K562 (cell line): Measurements from ENCODE around the gene GTPBP2. TPM values are rescaled to one million over a fixed set of nuclear protein-coding genes. Genes with fewer than 3 reads are reported as not detected.

ENCODE experiments used
- BCL6 ChIP-seq: fragments of 250-450 bp; sonication (Bioruptor Pico); IDR thresholded peaks from 2 replicates; pipeline ENCODE4 v1.4.0; 2020
- CEBPG ChIP-seq, 3 experiments: fragments of 200-800 bp in 1 of 3; sonication (Bioruptor generic) in 1 of 3; sonication (generic) in 1 of 3; formaldehyde crosslinking in 1 of 3; IDR thresholded peaks in 2 of 3; conservative IDR thresholded peaks in 1 of 3; 2 replicates each; pipeline versions ENCODE4 v1.6.1 to v1.8.0; 2016 to 2022; ENCODE audit warnings: missing compliant biosample characterization in 2 of 3, missing genetic modification characterization in 2 of 3, mild to moderate bottlenecking in 1 of 3, missing genetic modification reagents in 1 of 3
- EP400 ChIP-seq: fragments of 450-650 bp; IDR thresholded peaks from 2 replicates; pipeline ENCODE4 v1.6.1; 2017; ENCODE audit warnings: antibody characterized with exemption, mild to moderate bottlenecking, moderate library complexity
- GMEB1 ChIP-seq: fragments of 250-450 bp; sonication (Bioruptor Pico); IDR thresholded peaks from 2 replicates; pipeline ENCODE4 v1.4.0; 2020; ENCODE audit warnings: mild to moderate bottlenecking
- HCFC1 ChIP-seq: IDR thresholded peaks from 2 replicates; pipeline ENCODE4 v1.6.1; 2012; ENCODE audit warnings: low read depth, low read length, improper control_type of control experiment
- NBN ChIP-seq: fragments of 450-650 bp; IDR thresholded peaks from 2 replicates; pipeline ENCODE4 v1.6.1; 2016; ENCODE audit warnings: low read depth, mild to moderate bottlenecking
- NFE2 ChIP-seq: IDR thresholded peaks from 2 replicates; pipeline ENCODE4 v1.6.1; 2014; ENCODE audit warnings: antibody characterized with exemption, low read depth
- NFRKB ChIP-seq: fragments of 450-650 bp; IDR thresholded peaks from 2 replicates; pipeline ENCODE4 v1.6.1; 2016; ENCODE audit warnings: low read depth
- PYGO2 ChIP-seq: fragments of 450-650 bp; IDR thresholded peaks from 2 replicates; pipeline ENCODE4 v1.6.1; 2016; ENCODE audit warnings: mild to moderate bottlenecking, missing genetic modification characterization, moderate library complexity, missing compliant biosample characterization
- RBM25 ChIP-seq: fragments of 200-400 bp; formaldehyde crosslinking; IDR thresholded peaks from 2 replicates; pipeline ENCODE4 v1.6.1; 2018; ENCODE audit warnings: low read length, low read depth, moderate library complexity; ENCODE audit not compliant: severe bottlenecking
- SPI1 ChIP-seq: IDR thresholded peaks from 2 replicates; pipeline ENCODE4 v1.6.1; 2011; ENCODE audit warnings: low read depth, low read length, control low read depth, borderline replicate concordance
- SREBF1 ChIP-seq: fragments of 150-350 bp; IDR thresholded peaks from 2 replicates; pipeline ENCODE4 v1.6.1; 2014; ENCODE audit warnings: antibody characterized with exemption, low read depth, low read length, borderline replicate concordance
- STAG1 ChIP-seq: sonication (generic); formaldehyde crosslinking; IDR thresholded peaks from 2 replicates; pipeline ENCODE4 v1.5.0; 2020; ENCODE audit warnings: missing genetic modification reagents, borderline replicate concordance
- TBL1XR1 ChIP-seq, 2 experiments: IDR thresholded peaks; 2 replicates each; pipeline ENCODE4 v1.6.1; 2012; ENCODE audit warnings: improper control_type of control experiment in 2 of 2, low read length in 2 of 2, mild to moderate bottlenecking in 1 of 2
- TOE1 ChIP-seq, 2 experiments: fragments of 450-650 bp in 1 of 2; sonication (generic) in 1 of 2; formaldehyde crosslinking in 1 of 2; IDR thresholded peaks; 2 replicates each; pipeline versions ENCODE4 v1.7.1 to v1.8.0; 2016 to 2022; ENCODE audit warnings: borderline replicate concordance in 2 of 2, mild to moderate bottlenecking in 2 of 2, antibody characterized with exemption in 1 of 2, inconsistent platforms in 1 of 2, low read depth in 1 of 2, missing genetic modification reagents in 1 of 2, moderate library complexity in 1 of 2
- ZBTB9 ChIP-seq: fragments of 450-650 bp; formaldehyde crosslinking; IDR thresholded peaks from 2 replicates; pipeline ENCODE4 v1.4.0; 2020; ENCODE audit warnings: mild to moderate bottlenecking, moderate library complexity
- ZKSCAN8 ChIP-seq: fragments of 200-800 bp; sonication (Bioruptor generic); IDR thresholded peaks from 2 replicates; pipeline ENCODE4 v1.6.1; 2016; ENCODE audit warnings: missing genetic modification characterization, missing compliant biosample characterization
- ZNF12 ChIP-seq: sonication (generic); formaldehyde crosslinking; IDR thresholded peaks from 2 replicates; pipeline ENCODE4 v1.4.0; 2020; ENCODE audit warnings: mild to moderate bottlenecking, missing genetic modification reagents
- polyA plus RNA-seq, 8 experiments: library from polyadenylated mRNA; depleted of rRNA in 4 of 8; stranded (reverse) in 5 of 8; unstranded in 3 of 8; fragments of >200 nt; fragmentation: Nextera tagmentation in 2 of 8; fragmentation: Illumina TruSeq in 1 of 8; extraction: Ambion mirVana in 2 of 8; extraction: Trizol in 1 of 8; gene quantifications; 2 replicates each; pipeline versions ENCODE4 v1.2.1 to v1.2.3, GENCODE V29; 2011 to 2014; ENCODE audit warnings: inconsistent platforms in 1 of 8, missing spikeins in 1 of 8
- total RNA-seq, 7 experiments: library from RNA; depleted of rRNA in 6 of 7; stranded (reverse); fragments of >200 nt in 6 of 7; fragmentation: Illumina TruSeq in 2 of 7; extraction: Trizol in 2 of 7; gene quantifications; 2 replicates each; pipeline versions ENCODE4 v1.2.1 to v1.2.3, GENCODE V29; 2011 to 2021; ENCODE audit warnings: low replicate concordance in 1 of 7
- TF ChIP-seq, protein P1 (sequence below): sonication (generic); formaldehyde crosslinking; IDR thresholded peaks from 2 replicates; pipeline ENCODE4 v1.8.1; 2023; ENCODE audit warnings: mild to moderate bottlenecking, missing genetic modification reagents
- TF ChIP-seq, protein P2 (sequence below): fragments of 450-650 bp; formaldehyde crosslinking; IDR thresholded peaks from 2 replicates; pipeline ENCODE4 v1.4.0; 2020; ENCODE audit warnings: mild to moderate bottlenecking

GTPBP2 gene
- total and polyA plus RNA-seq, 9 of the 15 experiments (the other 6 are each of a cell fraction or from before 2014, with no cell fraction given): 48.4 to 196 (median 111) TPM

DNA sequence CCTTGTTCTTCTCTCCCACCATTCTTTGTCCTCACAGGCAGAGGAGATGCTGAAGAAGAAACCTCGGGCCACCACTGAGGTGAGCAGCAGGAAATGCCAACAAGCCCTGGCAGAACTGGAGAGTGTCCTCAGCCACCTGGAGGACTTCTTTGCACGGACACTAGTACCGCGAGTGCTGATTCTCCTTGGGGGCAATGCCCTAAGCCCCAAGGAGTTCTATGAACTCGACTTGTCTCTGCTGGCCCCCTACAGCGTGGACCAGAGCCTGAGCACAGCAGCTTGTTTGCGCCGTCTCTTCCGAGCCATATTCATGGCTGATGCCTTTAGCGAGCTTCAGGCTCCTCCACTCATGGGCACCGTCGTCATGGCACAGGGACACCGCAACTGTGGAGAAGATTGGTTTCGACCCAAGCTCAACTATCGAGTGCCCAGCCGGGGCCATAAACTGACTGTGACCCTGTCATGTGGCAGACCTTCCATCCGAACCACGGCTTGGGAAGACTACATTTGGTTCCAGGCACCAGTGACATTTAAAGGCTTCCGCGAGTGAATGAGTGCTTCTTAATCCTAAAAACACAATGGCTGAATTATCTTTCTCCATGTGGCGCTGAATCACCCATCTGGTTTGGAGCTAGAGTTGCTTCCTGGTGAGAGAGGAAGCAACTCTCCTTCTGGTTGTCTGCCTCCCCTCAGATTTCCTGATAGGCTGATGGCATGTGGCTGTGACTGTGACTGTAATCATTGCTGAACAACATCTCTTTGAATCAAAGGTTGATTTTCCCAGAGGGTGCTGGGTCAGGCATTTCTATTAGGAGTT is 11.1 kb upstream of the GTPBP2 start (continued):
- TF ChIP-seq TOE1 (IDR thresholded peaks at IDR 0.05; ENCODE audit: borderline replicate concordance) (0 out of 2 replicates have a peak, but pooled peaks have one; percentile 25), TOE1 (CRISPR knock-in tag; IDR thresholded peaks at IDR 0.05; ENCODE audit: borderline replicate concordance, low read depth) (no peak), ZBTB9 (no peak), TBL1XR1 (IDR thresholded peaks at IDR 0.05; ENCODE audit: low read length in 2 of 2) (peak in 1 of 2 experiments; percentile 67; a peak in 2 of 4 replicates), EP400 (peak; percentile 85), ZNF12 (CRISPR knock-in tag) (no peak), NFE2 (peak; percentile 79), NBN (no peak), STAG1 (CRISPR knock-in tag) (no peak), SREBF1 (no peak), HCFC1 (no peak), GMEB1 (CRISPR knock-in tag) (no peak), RBM25 (no peak), PYGO2 (no peak), ZKSCAN8 (peak; percentile 57; the same call in 1 of the 2 replicates), SPI1 (peak; percentile 79), NFRKB (0 out of 2 replicates have a peak, but pooled peaks have one; percentile 53), BCL6 (CRISPR knock-in tag) (no peak), CEBPG (CRISPR knock-in tag; IDR thresholded peaks at IDR 0.05) (no peak), CEBPG (tag; conservative IDR thresholded peaks at IDR 0.05 in 1 of 2, IDR thresholded peaks at IDR 0.05 in 1 of 2) (0 out of 4 replicates have a peak, but pooled peaks of 1 of the 2 experiments have one; percentile 13)
- TF ChIP-seq, protein P1, sequence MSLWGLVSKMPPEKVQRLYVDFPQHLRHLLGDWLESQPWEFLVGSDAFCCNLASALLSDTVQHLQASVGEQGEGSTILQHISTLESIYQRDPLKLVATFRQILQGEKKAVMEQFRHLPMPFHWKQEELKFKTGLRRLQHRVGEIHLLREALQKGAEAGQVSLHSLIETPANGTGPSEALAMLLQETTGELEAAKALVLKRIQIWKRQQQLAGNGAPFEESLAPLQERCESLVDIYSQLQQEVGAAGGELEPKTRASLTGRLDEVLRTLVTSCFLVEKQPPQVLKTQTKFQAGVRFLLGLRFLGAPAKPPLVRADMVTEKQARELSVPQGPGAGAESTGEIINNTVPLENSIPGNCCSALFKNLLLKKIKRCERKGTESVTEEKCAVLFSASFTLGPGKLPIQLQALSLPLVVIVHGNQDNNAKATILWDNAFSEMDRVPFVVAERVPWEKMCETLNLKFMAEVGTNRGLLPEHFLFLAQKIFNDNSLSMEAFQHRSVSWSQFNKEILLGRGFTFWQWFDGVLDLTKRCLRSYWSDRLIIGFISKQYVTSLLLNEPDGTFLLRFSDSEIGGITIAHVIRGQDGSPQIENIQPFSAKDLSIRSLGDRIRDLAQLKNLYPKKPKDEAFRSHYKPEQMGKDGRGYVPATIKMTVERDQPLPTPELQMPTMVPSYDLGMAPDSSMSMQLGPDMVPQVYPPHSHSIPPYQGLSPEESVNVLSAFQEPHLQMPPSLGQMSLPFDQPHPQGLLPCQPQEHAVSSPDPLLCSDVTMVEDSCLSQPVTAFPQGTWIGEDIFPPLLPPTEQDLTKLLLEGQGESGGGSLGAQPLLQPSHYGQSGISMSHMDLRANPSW (CRISPR knock-in tag): no peak
- TF ChIP-seq, protein P2, sequence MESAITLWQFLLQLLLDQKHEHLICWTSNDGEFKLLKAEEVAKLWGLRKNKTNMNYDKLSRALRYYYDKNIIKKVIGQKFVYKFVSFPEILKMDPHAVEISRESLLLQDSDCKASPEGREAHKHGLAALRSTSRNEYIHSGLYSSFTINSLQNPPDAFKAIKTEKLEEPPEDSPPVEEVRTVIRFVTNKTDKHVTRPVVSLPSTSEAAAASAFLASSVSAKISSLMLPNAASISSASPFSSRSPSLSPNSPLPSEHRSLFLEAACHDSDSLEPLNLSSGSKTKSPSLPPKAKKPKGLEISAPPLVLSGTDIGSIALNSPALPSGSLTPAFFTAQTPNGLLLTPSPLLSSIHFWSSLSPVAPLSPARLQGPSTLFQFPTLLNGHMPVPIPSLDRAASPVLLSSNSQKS (CRISPR knock-in tag): no peak
